Central memory CD4-positive, alpha-beta T cell (primary cell): ENCODE results near the gene LRRC3C.

Experiments
- DNase-seq: peaks from one replicate; pipeline ENCODE4 v3.0.0; 2022

Gene LRRC3C

DNA sequence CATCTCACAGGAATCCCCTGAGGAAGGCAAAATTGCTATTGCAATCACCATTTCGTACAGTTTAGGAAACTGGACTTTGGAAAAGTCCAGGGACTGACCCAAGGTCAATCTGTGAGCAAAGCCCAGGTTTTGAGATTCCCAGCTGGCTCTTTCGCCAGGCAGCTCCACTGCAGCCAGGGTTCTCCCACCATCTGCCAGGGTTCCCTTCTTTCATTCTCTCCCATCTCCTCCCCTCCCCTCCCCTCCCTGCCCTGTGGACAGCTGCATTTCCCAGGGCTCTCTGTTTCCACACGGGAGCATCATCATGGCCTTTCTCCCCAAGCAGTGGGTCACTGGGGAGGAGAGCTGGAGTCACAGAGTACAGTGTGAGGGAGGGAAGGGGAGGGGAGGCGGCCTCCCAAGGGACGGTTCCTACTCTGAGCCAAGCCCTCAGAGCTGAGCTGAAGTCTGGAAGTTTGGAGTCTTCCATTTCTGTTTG is 23.4 kb downstream of the LRRC3C start:
- no peak for DNase-seq

- no peak for DNase-seq
Observed at GRCh38 chr17:39951924-39952679, 24.6 kb downstream of the LRRC3C start.

DNA sequence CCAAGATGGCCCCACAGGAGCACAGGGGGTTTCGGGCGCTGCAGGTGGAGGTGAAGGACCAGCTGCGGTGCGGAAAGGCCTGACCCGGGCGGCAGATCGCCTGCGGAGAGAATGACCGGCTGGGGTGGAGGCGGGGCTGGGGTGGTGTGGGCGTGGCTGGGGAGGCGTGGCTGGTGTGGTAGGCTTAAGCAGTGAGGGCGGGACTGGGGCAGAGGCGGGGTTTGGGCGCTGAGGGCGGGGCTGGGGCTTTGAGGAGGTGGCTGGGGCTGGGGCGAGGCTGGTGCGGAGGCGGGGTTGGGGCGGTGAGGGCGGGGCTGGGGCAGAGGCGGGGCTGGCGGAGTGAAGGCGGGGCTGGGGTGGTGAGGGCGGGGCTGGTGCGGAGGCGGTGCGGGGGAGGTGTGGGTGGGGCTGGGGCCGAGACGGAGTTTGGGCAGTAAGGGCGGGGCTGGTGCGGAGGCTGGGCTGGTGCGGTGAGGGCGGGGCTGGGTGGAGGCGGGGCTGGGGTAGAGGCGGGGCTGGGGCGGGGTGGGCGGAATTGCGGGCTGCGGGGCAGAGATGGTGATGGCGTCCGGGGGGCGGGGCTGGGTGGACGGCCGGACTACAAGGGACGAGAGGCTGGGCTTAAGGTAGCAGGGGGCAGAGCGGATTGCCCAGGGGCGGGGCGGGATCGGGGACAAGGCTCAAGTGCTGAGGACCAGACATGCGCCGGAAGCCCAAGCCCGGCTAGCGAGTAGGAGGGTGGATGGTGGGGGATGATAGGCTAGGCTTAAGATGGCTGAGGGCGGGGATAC is 25.3 kb downstream of the LRRC3C start:
- DNase-seq: peak; percentile 88

GRCh38 chr17:39953471-39953888 is 25.9 kb downstream of the LRRC3C start:
- DNase-seq: no peak

- no peak for DNase-seq
Observed at GRCh38 chr17:39954876-39955275, 27.3 kb downstream of the LRRC3C start.

- no peak for DNase-seq
Observed at GRCh38 chr17:39955726-39956225, 28.2 kb downstream of the LRRC3C start.

DNA sequence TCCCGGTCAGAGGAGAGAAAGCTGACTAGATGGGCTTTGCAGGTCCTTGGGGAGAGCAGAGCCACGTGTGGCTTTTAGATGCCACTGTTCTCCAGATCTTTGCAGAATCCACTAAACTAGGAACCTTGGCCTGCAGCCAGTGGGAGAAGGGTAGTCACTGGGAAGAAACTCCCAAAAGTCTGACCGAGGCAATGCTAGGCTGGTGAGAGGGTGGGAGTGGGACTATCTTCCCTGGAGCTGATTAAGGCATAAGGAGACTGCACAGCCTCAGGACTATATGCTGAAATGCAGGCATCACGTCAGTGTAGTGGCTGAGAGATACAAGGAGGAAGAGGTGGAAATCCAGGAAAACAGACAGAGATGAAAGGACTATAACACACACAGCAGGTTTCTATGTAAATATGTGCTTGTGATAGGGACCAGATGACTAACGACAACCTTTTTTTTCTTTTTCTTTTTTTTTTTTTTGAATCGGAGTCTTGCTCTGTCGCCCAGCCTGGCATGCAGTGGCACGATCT is 33.1 kb downstream of the LRRC3C start:
- no peak for DNase-seq

DNA sequence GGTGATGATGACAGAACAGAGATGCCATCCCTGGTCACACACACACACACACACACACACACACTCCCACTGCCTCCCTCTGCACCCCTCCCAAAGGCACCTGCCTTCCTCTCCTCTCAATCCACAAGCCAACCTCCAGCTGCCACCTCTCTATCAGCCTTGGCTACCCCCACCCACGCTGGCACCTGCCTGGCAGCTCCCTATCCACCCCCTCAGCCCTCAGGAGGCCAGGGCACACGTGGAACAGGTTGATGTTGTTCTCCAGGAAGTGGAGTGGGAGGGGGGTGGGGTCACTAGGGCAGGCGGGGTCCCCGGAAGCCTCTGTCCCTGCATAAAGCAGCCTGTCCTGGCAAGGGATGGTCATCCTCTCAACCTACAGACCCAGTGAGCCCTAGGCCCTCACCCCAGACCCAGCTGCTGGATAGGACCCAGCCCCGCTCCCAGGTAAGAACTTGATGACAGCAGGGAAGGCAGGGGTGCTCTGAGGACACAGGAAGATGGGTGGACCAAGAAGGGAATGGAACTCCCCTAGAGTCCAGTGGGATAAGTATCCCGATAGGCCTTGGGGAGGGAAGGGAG is 35.2 kb downstream of the LRRC3C start, which contains the start of gene GSDMA:
Gene GSDMA (plus strand): TSS at position 363 of the 579 bp plus-strand sequence. CDS start 2,684 bp downstream, outside the sequence.
- DNase-seq: no peak

DNA sequence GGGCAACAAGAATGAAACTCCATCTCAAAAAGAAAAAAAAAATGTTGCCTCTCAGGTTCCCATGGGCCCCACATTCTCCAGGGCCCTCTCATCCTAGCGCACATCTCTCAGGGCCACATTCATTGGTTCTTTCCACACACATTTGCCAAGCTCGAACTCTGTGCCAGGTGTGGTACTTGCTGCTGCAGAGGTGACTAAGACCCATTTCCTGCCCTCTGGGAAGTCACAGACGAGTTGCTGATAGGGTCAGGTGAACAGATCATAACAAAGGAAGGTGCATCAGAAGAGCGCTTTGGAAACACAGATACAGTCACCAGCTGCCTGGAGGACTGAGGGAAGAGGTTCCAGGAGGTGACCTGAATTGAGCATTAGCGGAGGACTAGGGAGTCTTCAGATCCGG is 36.3 kb downstream of the LRRC3C start:
- no peak for DNase-seq

GRCh38 chr17:39965017-39965699 is 37.6 kb downstream of the LRRC3C start:
- no peak for DNase-seq

GRCh38 chr17:39966771-39967170 is 39.2 kb downstream of the LRRC3C start:
- DNase-seq: no peak

GRCh38 chr17:39968761-39969160 is 41.2 kb downstream of the LRRC3C start:
- no peak for DNase-seq

- no peak for DNase-seq
Observed at GRCh38 chr17:39969375-39969774, 41.8 kb downstream of the LRRC3C start.

DNA sequence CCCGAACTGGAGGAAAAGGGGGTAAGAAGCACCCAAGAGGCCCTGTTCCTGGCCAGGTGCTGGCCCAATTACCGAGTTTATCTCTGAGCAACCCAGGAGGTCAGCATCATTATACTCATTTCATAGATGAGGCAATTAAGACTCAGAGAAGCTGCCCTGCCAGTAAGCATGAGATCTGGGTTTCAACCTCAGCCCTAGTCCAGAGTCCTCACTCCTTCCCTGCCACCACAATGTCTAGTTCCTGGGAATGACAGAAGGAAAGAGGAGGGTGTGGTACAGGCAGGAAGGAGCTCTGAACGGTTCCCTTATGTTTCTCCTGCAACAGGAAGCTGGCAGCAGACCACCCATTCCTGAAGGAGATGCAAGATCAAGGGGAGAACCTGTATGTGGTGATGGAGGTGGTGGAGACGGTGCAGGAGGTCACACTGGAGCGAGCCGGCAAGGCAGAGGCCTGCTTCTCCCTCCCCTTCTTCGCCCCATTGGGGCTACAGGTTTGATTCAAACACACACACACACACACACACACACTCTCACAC is 42.7 kb downstream of the LRRC3C start:
- DNase-seq: no peak

- DNase-seq: no peak
Observed at GRCh38 chr17:39971076-39971603, 43.6 kb downstream of the LRRC3C start.

- no peak for DNase-seq
Observed at GRCh38 chr17:39972271-39972670, 44.7 kb downstream of the LRRC3C start.

GRCh38 chr17:39973496-39973895 is 46.0 kb downstream of the LRRC3C start:
- DNase-seq: no peak

DNA sequence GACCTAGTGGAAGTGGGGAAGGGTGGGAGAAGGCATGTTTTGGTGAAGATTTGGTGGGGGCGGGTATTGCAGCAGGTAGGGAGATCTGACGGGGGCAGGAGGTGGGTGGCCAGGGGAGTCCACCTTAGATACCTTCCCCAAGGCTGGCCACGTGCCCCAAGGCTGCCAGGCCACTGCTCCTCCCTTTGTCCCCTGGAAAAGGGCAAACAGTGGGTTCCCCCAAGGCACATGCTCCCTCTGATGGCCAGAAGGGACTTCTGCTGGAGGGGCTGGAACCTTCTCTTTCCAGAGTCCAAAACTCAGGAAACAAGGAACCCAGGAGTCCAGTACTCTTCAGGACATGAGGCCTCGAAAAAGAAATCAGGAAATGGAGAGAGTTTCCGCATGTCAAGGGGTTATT is 46.9 kb downstream of the LRRC3C start:
- no peak for DNase-seq

DNA sequence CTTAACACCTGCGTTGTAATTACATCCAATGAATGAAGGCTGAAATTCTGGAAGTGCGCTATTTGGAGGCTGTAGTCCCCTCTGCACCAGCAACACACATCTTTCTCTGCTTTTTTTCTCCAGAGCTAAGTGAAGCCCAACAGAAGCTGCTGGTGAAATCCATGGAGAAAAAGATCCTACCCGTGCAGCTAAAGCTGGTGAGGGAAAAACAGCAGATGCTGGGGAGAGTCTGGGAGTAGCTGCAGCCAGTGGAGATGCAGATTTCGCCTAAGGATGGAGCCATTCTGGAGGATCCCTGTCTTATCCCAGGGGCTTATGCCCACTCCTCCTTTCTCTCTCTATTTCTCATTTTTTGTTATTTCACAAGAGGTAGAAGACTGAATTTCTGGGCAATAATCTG is 48.3 kb downstream of the LRRC3C start:
- no peak for DNase-seq

GRCh38 chr17:39979016-39979670 is 51.6 kb downstream of the LRRC3C start:
- no peak for DNase-seq

GRCh38 chr17:39979893-39980350 is 52.4 kb downstream of the LRRC3C start:
- DNase-seq: no peak
